ENCODE data around the gene GABRB1.

GRCh38 chr4:47049347-47049746 lies 18.0 kb downstream of the GABRB1 start:
- no peak for TF ChIP-seq CTCF (IDR thresholded peaks at IDR 0.05)
- TF ChIP-seq POLR2AphosphoS5 (IDR thresholded peaks at IDR 0.05; ENCODE audit: insufficient read depth in 1 of 2, low read depth in 1 of 2) = no peak
- no peak for TF ChIP-seq POLR2A (IDR thresholded peaks at IDR 0.05)

All from vagina (tissue), 2 donors.